HCT116 (cell line): Measurements from ENCODE around the gene MMP17. TPM values are rescaled to one million over a fixed set of nuclear protein-coding genes. Genes with fewer than 3 reads are reported as not detected.

Experiments
- ATAC-seq: fragments of 200-7000 bp; cut with Tn5 transposase; 2 replicates; pipeline ENCODE4 v1.9.1; 2020; ENCODE audit warnings: mild to moderate bottlenecking, moderate library complexity
- BruUV-seq: library from RNA; stranded (reverse); fragments of 400-500 nt; replicated peaks from 2 replicates; lab custom pipeline; 2021; lab: Mats Ljungman, UMichigan
- CTCF ChIA-PET: fragments of 300-600 bp; sonication (Branson Sonifier 250); formaldehyde crosslinking; loops from one replicate; lab custom pipeline; 2021; ENCODE audit warnings: antibody characterized with exemption; lab: Charles Lee
- POLR2A ChIA-PET: fragments of 300-600, 350-600 bp; sonication (Branson Sonifier 250); formaldehyde crosslinking; loops from one replicate; lab custom pipeline; 2021; ENCODE audit warnings: antibody characterized with exemption; lab: Charles Lee
- RAD21 ChIA-PET, 2 experiments: fragments of 300-600 bp; sonication (Branson Sonifier 250); formaldehyde crosslinking; loops; one replicate each; lab custom pipeline; 2023; ENCODE audit warnings: low total read pairs in 2 of 2; ENCODE audit not compliant: uncharacterized antibody in 2 of 2, unreplicated experiment in 2 of 2, low non-redundant PET in 1 of 2; lab: Charles Lee
- DNase-seq: peaks from one replicate; pipeline ENCODE4 v3.0.0-alpha.2; 2010; ENCODE audit warnings: low read depth, low spot score
- H2AFZ ChIP-seq: fragments of 200-600 bp; shearing (Covaris generic), sonication (generic); 2 replicates; pipeline ENCODE4 v1.6.1; 2017; ENCODE audit warnings: low read depth, mixed run types, mixed read lengths, antibody characterized with exemption, low read length; ENCODE audit not compliant: poor library complexity, severe bottlenecking
- H3K27ac ChIP-seq: 2 replicates; pipeline ENCODE4 v1.5.1; 2012; ENCODE audit warnings: low read depth, low read length
- H3K27me3 ChIP-seq: fragments of 200-600 bp; sonication (generic); 2 replicates; pipeline ENCODE4 v1.6.1; 2016; ENCODE audit warnings: mixed run types, low read length, mixed read lengths; ENCODE audit not compliant: insufficient read depth
- H3K36me3 ChIP-seq, 2 experiments: fragments of 200-500 bp in 1 of 2; fragments of 200-600 bp in 1 of 2; sonication (Bioruptor generic) in 1 of 2; sonication (generic) in 1 of 2; 2 replicates each; pipeline versions ENCODE4 v1.5.1 to v1.6.1; 2014 to 2016; ENCODE audit warnings: low read length in 2 of 2, inconsistent platforms in 1 of 2, mixed read lengths in 1 of 2, mixed run types in 1 of 2; ENCODE audit not compliant: insufficient read depth in 2 of 2, control insufficient read depth in 1 of 2
- H3K4me1 ChIP-seq, 2 experiments: fragments of 200-600 bp in 1 of 2; sonication (generic) in 1 of 2; 2 replicates each; pipeline versions ENCODE4 v1.5.1 to v1.6.1; 2012 to 2017; ENCODE audit warnings: low read length in 2 of 2, inconsistent platforms in 1 of 2, mild to moderate bottlenecking in 1 of 2, mixed read lengths in 1 of 2, mixed run types in 1 of 2, moderate library complexity in 1 of 2; ENCODE audit not compliant: insufficient read depth in 2 of 2, control insufficient read depth in 1 of 2
- H3K4me2 ChIP-seq: fragments of 200-600 bp; sonication (generic); 2 replicates; pipeline ENCODE4 v1.6.1; 2017; ENCODE audit warnings: mixed run types, low read length, mixed read lengths
- H3K4me3 ChIP-seq, 2 experiments: fragments of 200-600 bp in 1 of 2; sonication (generic) in 1 of 2; replicated peaks in 1 of 2; 2 replicates each; pipeline ENCODE4 v1.5.1; 2011 to 2016; ENCODE audit warnings: low read length in 2 of 2, control low read depth in 1 of 2, low read depth in 1 of 2, mild to moderate bottlenecking in 1 of 2, mixed read lengths in 1 of 2, mixed run types in 1 of 2
- H3K79me2 ChIP-seq: fragments of 200-600 bp; sonication (generic); 2 replicates; pipeline ENCODE4 v1.6.1; 2017; ENCODE audit warnings: mild to moderate bottlenecking, mixed run types, low read length, moderate library complexity, mixed read lengths; ENCODE audit not compliant: insufficient read depth
- H3K9ac ChIP-seq: fragments of 200-600 bp; sonication (generic); 2 replicates; pipeline ENCODE4 v1.6.1; 2016; ENCODE audit warnings: low read length, mixed read lengths
- H3K9me2 ChIP-seq: fragments of 200-600 bp; sonication (generic), shearing (Covaris generic); 2 replicates; pipeline ENCODE4 v1.6.1; 2017; ENCODE audit warnings: mixed run types, mild to moderate bottlenecking, moderate library complexity; ENCODE audit not compliant: insufficient read depth
- H3K9me3 ChIP-seq, 2 experiments: fragments of 200-500 bp in 1 of 2; fragments of 200-600 bp in 1 of 2; sonication (Bioruptor generic) in 1 of 2; sonication (generic) in 1 of 2; 2 replicates each; pipeline ENCODE4 v1.6.1; 2014 to 2017; ENCODE audit warnings: low read length in 2 of 2, mixed read lengths in 2 of 2, inconsistent platforms in 1 of 2, low read depth in 1 of 2, mild to moderate bottlenecking in 1 of 2, mixed run types in 1 of 2, moderate library complexity in 1 of 2; ENCODE audit not compliant: control insufficient read depth in 1 of 2, insufficient read depth in 1 of 2
- H4K20me1 ChIP-seq: fragments of 200-600 bp; sonication (generic), shearing (Covaris generic); 2 replicates; pipeline ENCODE4 v1.6.1; 2017; ENCODE audit warnings: mixed run types, mild to moderate bottlenecking, moderate library complexity; ENCODE audit not compliant: insufficient read depth
- CEBPB ChIP-seq: IDR thresholded peaks from 2 replicates; pipeline ENCODE4 v1.6.1; 2012; ENCODE audit warnings: low read depth
- POLR2AphosphoS5 ChIP-seq: IDR thresholded peaks from 2 replicates; pipeline ENCODE4 v1.6.1; 2011; ENCODE audit warnings: mild to moderate bottlenecking, low read depth, low read length, moderate library complexity
- TCF7L2 ChIP-seq: IDR thresholded peaks from 2 replicates; pipeline ENCODE4 v1.7.0; 2011; ENCODE audit warnings: borderline replicate concordance, inconsistent platforms; ENCODE audit not compliant: insufficient read depth, insufficient read length; ENCODE audit errors: extremely low read depth
- intact Hi-C: fragments of 100-400 bp; cut with micrococcal nuclease; formaldehyde crosslinking; loops from 2 replicates; pipeline ENCODE4 v1.10.0; 2022
- total RNA-seq: library from RNA; stranded (reverse); gene quantifications from one replicate; pipeline ENCODE4 v1.2.1, GENCODE V29; 2021; ENCODE audit not compliant: unreplicated experiment
- TF ChIP-seq, protein P1 (sequence below): IDR thresholded peaks from 2 replicates; pipeline ENCODE4 v1.6.1; 2011; ENCODE audit warnings: mild to moderate bottlenecking, low read length, moderate library complexity; ENCODE audit not compliant: insufficient replicate concordance; ENCODE audit errors: extremely low read depth

MMP17 gene
- total RNA-seq, 1 experiment from 2014 or later, result 14.3 TPM

DNA sequence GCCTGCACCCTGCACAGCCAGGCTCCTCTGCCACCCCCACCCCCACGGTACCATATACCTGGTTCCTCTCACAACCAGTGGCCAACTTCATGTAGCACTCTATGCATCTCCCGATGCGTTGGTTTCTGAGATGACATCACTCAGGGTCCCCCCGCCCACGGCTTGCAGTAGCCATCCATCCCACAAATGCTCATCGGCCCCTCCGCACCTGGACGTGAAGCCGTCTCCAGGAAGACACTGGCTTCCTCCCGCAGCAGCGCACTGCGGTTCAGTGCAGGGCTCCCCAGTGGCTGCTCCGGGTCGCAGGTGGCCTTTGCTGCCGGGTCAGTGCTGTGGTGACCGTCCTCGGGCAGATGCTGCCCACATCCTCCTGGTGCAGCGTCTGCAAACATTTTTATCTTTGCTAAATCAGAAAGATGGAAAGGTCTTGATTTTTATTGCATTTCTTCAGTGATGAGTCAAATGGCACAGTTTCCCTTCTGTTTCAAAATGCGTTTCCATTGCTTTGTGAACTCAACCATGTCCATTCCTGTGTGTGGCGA is 27.5 kb upstream of the MMP17 start (continued):
- TF ChIP-seq POLR2AphosphoS5, result no peak

DNA sequence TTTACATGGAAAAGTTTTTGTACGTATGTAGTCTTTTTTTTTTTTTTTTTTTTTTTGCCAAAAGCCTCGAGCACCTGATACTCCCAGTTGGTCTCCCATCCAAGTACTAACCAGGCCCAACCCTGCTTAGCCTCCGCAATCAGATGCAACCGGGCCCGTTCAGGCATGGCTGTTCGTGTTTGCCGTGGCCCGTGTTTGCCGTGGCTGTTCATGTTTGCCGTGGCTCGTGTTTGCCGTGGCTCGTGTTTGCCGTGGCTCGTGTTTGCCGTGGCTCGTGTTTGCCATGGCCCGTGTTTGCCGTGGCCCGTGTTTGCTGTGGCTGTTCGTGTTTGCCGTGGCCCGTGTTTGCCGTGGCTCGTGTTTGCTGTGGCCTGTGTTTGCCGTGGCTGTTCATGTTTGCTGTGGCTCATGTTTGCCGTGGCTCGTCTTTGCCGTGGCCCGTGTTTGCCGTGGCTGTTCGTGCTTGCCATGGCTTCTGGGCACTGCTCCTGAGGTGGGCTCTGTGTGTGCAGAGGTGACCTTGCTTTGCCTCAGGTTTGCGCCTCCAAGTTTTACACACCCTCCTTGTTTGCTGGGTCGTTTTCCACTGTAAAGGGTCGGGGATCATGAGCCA is 26.8 kb upstream of the MMP17 start:
- TF ChIP-seq CEBPB, result no peak
- no peaks in the 10 kb centered on the region for H4K20me1 ChIP-seq
- peaks cover 5 to 8% of the 10 kb centered on the region in 2 experiments; a peak in 3 of 4 replicates for H3K4me1 ChIP-seq
- POLR2A ChIA-PET, result no interaction called here
- no TSS peak for BruUV-seq
- ATAC-seq, result no peak
- H3K27me3 ChIP-seq, result no peaks in the 10 kb centered on the region
- no peak for DNase-seq
- H3K27ac ChIP-seq, result no peak overlapping the region
- CTCF ChIA-PET, result no interaction called here
- no peaks in the 10 kb centered on the region for H3K9me2 ChIP-seq
- no peaks in the 10 kb centered on the region for H3K9me3 ChIP-seq
- H3K79me2 ChIP-seq, result no peaks in the 10 kb centered on the region
- intact Hi-C loops, result no loop called here
- peaks cover 9 to 17% of the 10 kb centered on the region in 2 experiments; a peak in 3 of 4 replicates for H3K36me3 ChIP-seq
- no peak overlapping the region for H3K4me3 ChIP-seq
- RAD21 ChIA-PET, result no interaction called here
- no peak overlapping the region for H3K4me2 ChIP-seq
- H2AFZ ChIP-seq, result no peak overlapping the region
- H3K9ac ChIP-seq, result no peak overlapping the region

DNA sequence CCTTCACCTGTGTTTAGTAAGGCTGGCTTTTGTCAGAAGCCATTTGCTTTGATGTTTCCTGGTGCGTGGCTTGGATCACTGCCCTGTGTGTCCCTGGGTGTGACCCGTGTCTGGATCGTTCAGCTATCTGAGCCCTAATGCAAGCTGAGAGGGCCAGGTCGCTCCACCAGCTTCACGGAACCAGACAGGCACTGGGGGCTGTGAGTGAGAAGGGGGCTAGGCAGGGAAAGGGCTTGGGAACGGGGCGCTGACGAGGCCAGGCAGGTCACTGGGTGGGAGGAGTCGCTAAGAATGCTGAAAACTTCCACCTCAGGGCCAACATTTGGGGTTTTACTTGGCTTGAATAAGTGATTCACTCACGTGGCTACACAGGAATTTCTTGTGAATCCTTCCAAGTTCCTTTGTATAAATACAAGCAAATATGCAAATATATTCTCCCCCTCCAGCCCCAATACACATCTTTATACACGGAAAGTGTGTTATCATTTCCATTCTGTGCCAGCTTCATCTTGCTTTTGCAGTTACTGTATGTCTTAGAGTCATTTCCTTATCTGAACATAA is 24.2 kb upstream of the MMP17 start:
- ChIA-PET POLR2A (no interaction called here), CTCF (no interaction called here)
- Histone ChIP-seq H3K9ac (no peak overlapping the region), H3K79me2 (no peaks in the 10 kb centered on the region), H3K27ac (no peak overlapping the region), H3K27me3 (no peaks in the 10 kb centered on the region)
- DNase-seq (no peak), ATAC-seq (peak; percentile 26; the same call in 1 of the 2 replicates)
- TF ChIP-seq TCF7L2, result peak; percentile 27
- TF ChIP-seq, protein P1, sequence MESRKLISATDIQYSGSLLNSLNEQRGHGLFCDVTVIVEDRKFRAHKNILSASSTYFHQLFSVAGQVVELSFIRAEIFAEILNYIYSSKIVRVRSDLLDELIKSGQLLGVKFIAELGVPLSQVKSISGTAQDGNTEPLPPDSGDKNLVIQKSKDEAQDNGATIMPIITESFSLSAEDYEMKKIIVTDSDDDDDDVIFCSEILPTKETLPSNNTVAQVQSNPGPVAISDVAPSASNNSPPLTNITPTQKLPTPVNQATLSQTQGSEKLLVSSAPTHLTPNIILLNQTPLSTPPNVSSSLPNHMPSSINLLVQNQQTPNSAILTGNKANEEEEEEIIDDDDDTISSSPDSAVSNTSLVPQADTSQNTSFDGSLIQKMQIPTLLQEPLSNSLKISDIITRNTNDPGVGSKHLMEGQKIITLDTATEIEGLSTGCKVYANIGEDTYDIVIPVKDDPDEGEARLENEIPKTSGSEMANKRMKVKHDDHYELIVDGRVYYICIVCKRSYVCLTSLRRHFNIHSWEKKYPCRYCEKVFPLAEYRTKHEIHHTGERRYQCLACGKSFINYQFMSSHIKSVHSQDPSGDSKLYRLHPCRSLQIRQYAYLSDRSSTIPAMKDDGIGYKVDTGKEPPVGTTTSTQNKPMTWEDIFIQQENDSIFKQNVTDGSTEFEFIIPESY, result no peak
- TF ChIP-seq, all 23 proteins: peak for 1
- Histone ChIP-seq H3K9me3 (no peaks in the 10 kb centered on the region), H3K9me2 (no peaks in the 10 kb centered on the region), H4K20me1 (no peaks in the 10 kb centered on the region), H3K4me1 (peaks cover 5 to 8% of the 10 kb centered on the region in 2 experiments; a peak in 3 of 4 replicates), H2AFZ (no peak overlapping the region), H3K4me3 (no peak overlapping the region), H3K4me2 (peak overlapping the region; percentile 33; the same call in 1 of the 2 replicates), H3K36me3 (peaks cover 9 to 10% of the 10 kb centered on the region in 2 experiments; a peak in 3 of 4 replicates)
- RAD21 ChIA-PET, result no interaction called here
- intact Hi-C loops, result no loop called here
- BruUV-seq, result no TSS peak
